HCT116 (cell line): ENCODE data around the gene DOCK3.
A peak's percentile ranks its signal among the peaks of the same experiment; 100 is the strongest.

Source experiments
- CBX3 ChIP-seq: IDR thresholded peaks from 2 replicates; pipeline ENCODE4 v1.6.1; 2012; ENCODE audit warnings: low read depth
- CEBPB ChIP-seq: IDR thresholded peaks from 2 replicates; pipeline ENCODE4 v1.6.1; 2012; ENCODE audit warnings: low read depth
- CTCF ChIP-seq, 3 experiments: fragments of 200-600 bp in 1 of 3; sonication (generic) in 1 of 3; IDR thresholded peaks in 2 of 3; conservative IDR thresholded peaks in 1 of 3; 2 replicates each; pipeline ENCODE4 v1.5.1; 2012 to 2017; ENCODE audit warnings: low read depth in 2 of 3, low read length in 2 of 3, antibody characterized with exemption in 1 of 3, borderline replicate concordance in 1 of 3, control low read depth in 1 of 3, mild to moderate bottlenecking in 1 of 3, mixed read lengths in 1 of 3, mixed run types in 1 of 3, moderate library complexity in 1 of 3; ENCODE audit not compliant: insufficient read depth in 1 of 3
- EZH2 ChIP-seq: fragments of 200-600 bp; sonication (generic); IDR thresholded peaks from 2 replicates; pipeline ENCODE4 v1.6.1; 2017; ENCODE audit warnings: antibody characterized with exemption, mixed run types
- POLR2A ChIP-seq: IDR thresholded peaks from 2 replicates; pipeline ENCODE4 v1.7.0; 2011; ENCODE audit warnings: borderline replicate concordance; ENCODE audit not compliant: insufficient read depth, insufficient read length; ENCODE audit errors: extremely low read depth
- POLR2AphosphoS5 ChIP-seq: IDR thresholded peaks from 2 replicates; pipeline ENCODE4 v1.6.1; 2011; ENCODE audit warnings: mild to moderate bottlenecking, low read depth, low read length, moderate library complexity
- SIN3A ChIP-seq: IDR thresholded peaks from 2 replicates; pipeline ENCODE4 v1.6.1; 2012; ENCODE audit warnings: low read depth
- SRF ChIP-seq: IDR thresholded peaks from 2 replicates; pipeline ENCODE4 v1.6.1; 2012; ENCODE audit warnings: low read depth

- TF ChIP-seq POLR2AphosphoS5 (no peak), CTCF (IDR thresholded peaks at IDR 0.05 in 2 of 3, conservative IDR thresholded peaks at IDR 0.05 in 1 of 3; ENCODE audit: borderline replicate concordance in 1 of 3, insufficient read depth in 1 of 3, low read depth in 2 of 3, low read length in 2 of 3) (peak; percentile 74 to 90 (median 84)), EZH2 (no peak), SIN3A (no peak), POLR2A (no peak), CBX3 (no peak), CEBPB (no peak), SRF (no peak)
These were observed 425.2 kb downstream of the DOCK3 start for GRCh38 chr3:51099794-51100535.
